CD4-positive, alpha-beta T cell treated with Interleukin-15 for 4 hours (primary cell): Measurements from ENCODE around the gene RTP5.
"Not testable (repeated sequence)": the region's sequence is repeated elsewhere in the genome, so short reads cannot be mapped to it uniquely, and the experiment has no call there.

Experiments used
- DNase-seq: peaks from one replicate; pipeline ENCODE4 v3.0.0-alpha.2; 2020; ENCODE audit warnings: low spot score

Gene RTP5

DNA sequence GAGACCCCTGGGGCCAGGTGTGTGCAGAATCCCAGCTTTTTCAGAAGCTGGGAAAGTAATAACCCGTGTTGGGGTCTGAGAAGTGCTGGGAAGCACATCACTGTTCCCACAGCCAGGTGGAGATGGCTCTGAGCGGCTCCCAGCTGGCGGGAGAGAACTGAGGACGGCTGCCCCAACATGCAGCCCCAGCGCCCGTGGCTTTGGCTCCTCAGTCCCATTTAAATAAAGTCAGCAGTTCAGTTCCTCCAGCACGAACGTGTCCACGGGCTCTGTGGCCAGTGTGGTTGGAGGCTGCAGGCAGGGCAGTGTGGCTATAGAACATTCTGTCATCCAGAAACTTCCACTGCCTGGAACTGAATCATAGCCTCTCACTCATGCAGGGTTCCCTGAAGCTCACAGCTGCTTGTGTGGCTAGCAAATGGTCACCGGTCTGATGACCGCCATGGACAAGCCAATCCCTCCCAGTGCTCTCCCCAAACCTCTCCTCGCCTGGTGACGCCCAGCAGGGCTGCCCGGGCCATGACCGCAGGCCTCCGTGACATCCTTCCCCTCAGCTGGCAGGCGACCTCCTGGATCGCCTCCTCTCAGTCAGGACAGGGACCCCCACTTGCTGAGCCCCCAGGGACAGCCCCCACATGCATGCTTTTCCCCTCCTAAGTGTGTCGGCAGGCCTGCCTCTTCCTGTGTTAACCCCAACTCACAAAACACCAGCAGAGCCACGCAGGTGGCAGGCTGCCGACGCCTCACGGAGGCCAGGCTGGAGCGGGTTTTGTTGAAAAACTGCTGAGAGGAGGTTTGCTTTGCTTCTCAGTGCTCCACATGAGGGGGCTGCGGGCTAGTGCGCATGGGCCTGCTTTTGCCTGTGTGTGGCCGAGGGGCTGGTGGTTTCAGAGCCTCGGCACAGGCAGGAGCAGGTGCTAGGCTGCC is 1.3 kb downstream of the RTP5 start:
- DNase-seq, result peak; percentile 35

DNA sequence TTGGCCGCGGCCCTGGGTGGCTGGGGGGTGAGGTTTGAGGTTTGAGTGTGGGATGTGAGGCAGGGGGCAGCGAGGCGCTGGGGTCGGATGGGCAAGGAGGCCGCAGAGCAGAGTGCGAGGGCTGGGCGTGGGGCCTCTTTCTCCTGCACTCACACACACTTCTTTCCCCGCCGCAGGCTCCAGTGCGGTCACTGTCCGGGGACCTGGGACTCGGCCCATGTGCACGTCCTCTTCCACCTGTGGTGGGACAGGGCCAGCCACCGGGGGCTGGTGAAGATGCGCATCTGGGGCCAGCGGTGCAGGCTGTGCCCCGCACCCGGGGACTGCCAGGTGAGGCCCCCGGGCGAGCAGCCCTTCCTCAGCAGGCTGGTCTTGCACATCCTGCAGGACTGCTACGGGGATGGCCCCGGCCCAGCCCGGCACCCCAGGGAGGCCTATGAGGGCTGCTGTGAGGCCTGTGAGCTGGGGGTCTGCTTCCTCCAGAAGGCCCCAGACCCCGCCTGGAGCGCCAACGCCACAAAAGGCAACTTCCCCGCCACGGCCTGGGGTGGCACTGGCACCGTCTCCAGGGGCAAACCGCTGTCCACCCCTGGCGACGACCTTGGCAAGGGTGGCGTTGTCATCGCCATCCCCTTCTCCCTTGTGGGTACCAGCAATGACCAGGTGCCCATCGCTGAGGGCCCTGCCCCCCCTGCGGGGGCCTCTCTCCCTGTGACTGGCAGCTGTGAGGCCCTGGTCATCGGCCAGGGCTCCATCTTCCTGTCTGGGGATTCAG is 2.2 kb downstream of the RTP5 start:
- no peak for DNase-seq

GRCh38 chr2:241872313-241872642 is 2.7 kb downstream of the RTP5 start:
- DNase-seq, result no peak

DNA sequence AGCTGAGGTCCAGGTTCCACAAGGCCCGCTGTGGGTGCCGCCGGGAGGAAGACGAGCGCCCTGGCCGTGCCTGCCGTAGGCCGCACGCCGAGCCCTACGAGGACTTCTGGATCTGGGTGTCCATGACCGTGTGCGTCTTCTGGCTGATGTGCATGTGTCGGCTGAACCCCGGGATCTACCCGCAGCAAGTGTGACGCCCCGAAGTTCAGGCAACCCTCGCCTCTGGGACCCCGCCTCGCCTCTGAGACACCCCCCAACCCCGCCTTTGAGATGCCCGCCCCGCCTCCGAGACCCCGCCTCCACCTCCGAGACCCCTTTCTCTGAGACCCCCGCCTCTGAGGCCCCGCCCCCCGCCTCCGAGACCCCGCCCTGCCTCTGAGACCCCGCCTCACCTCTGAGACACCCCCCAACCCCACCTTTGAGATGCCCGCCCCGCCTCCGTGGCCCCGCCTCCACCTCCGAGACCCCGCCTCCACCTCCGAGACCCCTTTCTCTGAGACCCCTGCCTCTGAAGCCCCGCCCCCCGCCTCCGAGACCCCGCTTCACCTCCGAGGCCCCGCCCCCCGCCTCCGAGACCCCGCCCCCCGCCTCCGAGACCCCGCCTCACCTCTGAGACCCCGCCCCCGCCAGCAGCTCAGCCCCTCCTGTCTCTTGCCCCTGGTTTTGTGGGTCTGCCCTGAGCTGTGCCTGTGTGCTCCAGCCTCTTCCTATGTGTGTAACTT is 3.7 kb downstream of the RTP5 start:
- no peak for DNase-seq

- DNase-seq, result no peak
Observed at GRCh38 chr2:241873803-241874110, 4.2 kb downstream of the RTP5 start.

GRCh38 chr2:241874277-241874925 is 4.9 kb downstream of the RTP5 start:
- no peak for DNase-seq

GRCh38 chr2:241875754-241876527 is 6.4 kb downstream of the RTP5 start:
- DNase-seq, result not testable (repeated sequence)

DNA sequence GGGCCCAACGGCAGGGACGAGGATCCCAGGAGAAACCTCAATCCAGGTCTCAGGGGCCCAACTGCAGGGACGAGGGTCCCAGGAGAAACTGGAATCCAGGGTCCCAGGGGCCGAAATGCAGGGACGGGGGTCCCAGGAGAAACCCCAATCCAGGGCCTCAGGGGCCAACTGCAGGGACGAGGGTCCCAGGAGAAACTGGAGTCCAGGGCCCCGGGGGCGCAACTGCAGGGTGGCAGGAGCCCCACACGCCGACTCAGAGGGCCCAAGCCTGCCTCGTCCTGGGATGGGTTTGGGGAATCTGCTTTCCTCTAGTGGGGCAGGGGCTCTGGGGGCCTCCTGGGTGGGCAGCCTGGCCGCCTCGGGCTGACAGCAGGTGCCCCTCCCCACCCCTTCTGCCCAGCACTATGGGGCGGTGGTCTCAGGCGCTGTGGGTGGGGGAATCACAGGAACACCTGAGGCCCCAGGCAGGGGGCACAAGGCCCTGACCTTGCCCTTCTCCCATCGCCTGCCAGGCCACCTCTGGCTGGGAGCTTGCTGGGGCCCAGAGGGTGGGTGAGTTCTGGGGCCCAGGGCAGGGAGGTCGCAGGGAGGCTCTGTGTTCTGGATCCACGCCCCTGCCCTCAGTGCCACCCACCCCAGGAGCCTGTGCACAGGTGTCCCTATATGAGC is 7.1 kb downstream of the RTP5 start:
- DNase-seq, result no peak

- no peak for DNase-seq
Observed at GRCh38 chr2:241877197-241877685, 7.7 kb downstream of the RTP5 start.

GRCh38 chr2:241877989-241878970 is 8.8 kb downstream of the RTP5 start:
- peak; percentile 81 for DNase-seq

GRCh38 chr2:241879326-241879725 is 9.8 kb downstream of the RTP5 start:
- DNase-seq, result no peak

- DNase-seq, result no peak
Observed at GRCh38 chr2:241880311-241881073, 11.0 kb downstream of the RTP5 start.

GRCh38 chr2:241882091-241882625 is 12.6 kb downstream of the RTP5 start:
- no peak for DNase-seq

DNA sequence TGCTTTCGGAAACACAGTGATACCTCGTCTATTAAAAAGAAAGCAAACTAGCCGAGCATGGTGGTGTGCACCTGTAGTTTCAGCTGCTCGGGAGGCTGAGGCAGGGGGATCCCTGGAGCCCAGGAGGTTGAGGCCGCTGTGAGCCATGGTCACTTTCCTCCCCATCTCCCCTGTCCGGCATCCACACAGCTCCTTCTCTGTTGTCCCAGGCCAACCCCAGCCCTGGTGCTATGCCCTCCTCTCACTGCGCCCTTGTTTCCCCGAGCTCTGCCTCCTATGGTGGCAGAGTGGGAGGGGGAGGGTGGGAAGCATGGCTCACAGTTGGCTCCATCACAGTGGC is 15.4 kb downstream of the RTP5 start:
- no peak for DNase-seq

DNA sequence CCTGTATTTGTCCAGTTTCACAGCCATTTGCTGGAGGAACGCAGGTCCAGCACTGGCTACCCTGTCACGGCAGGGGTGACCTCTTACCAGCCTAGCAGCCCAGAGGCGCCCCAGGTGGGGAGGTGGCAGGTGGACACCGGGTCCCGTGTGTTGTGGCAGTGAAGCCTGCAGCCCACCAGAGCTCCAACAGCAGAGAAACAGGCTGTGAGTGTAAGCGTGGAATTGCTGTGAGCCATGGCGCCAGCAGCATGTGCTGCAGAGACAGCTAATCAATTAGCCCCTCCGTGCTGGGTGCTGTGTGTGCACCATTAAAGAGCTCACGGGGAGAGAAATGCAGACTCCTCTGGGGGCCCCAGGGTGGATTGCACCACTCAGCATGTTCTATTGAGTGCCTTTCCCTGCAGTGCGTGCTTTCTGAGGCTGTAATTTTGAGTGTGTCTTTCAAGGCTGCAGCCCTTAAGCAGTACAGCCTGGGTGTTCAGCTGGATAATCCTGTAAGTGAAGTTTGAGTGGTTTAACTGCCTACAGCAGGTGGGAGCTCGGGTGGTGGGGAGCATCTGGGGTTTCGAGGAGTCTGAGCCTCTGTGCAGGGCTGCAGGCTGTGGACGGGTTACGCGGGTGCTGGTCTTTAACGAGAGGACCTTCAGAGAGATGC is 15.9 kb downstream of the RTP5 start:
- DNase-seq, result no peak

DNA sequence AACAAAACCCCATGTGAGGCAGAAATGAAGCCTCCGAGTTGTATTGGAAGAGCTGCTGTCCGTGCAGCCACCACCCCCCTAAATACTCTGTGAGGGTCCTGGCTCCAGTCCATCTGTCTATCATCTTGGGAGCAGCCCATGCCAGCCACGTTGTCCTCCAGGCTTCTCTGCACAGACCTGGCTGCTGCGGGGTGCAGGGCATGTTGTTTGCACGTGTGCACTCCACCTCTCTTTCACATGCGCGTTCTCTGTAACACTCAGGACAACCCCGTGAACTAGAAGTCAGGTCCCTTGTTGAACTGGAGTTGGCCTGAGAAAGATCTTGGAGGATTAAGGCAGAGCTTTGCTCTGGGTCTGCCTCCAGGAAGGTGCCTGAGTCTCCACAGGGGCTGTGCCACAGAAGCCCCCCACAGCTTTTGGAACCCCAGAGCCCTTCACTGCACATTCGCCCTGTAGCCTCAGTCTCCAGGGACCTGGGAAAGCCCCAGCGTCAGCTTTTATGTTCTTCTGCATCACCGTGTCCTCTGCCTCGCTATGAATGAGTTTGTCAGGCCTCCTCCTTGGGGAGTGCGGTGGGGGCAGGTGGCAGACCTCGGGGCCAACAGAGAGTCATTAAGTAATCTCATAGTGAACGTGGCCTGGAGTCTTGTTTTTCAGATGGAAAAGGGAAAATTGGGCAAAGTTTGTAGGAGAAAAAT is 16.6 kb downstream of the RTP5 start:
- no peak for DNase-seq

GRCh38 chr2:241886840-241887447 is 17.4 kb downstream of the RTP5 start:
- DNase-seq, result no peak
